ENCODE data around the gene MAGI1.

Gene MAGI1

GRCh38 chr3:65795166-65795565 is 243.6 kb downstream of the MAGI1 start:
- DNase-seq (ENCODE audit: low spot score): no peak

- no peak for DNase-seq (ENCODE audit: low spot score)
Observed at GRCh38 chr3:65793495-65794200, 245.1 kb downstream of the MAGI1 start.

- DNase-seq (ENCODE audit: low spot score): no peak
Observed at GRCh38 chr3:65788461-65788860, 250.3 kb downstream of the MAGI1 start.

GRCh38 chr3:65787827-65788226 is 250.9 kb downstream of the MAGI1 start:
- DNase-seq (ENCODE audit: low spot score): no peak

- DNase-seq (ENCODE audit: low spot score): peak; percentile 50
Observed at GRCh38 chr3:65787340-65787739, 251.4 kb downstream of the MAGI1 start.

GRCh38 chr3:65786890-65787289 is 251.8 kb downstream of the MAGI1 start:
- DNase-seq (ENCODE audit: low spot score): no peak

- DNase-seq (ENCODE audit: low spot score): peak; percentile 82
Observed at GRCh38 chr3:65785065-65785645, 253.6 kb downstream of the MAGI1 start.

GRCh38 chr3:65783117-65783516 is 255.6 kb downstream of the MAGI1 start:
- DNase-seq (ENCODE audit: low spot score): no peak

GRCh38 chr3:65781594-65781993 is 257.1 kb downstream of the MAGI1 start:
- DNase-seq (ENCODE audit: low spot score): no peak

GRCh38 chr3:65779390-65779789 is 259.3 kb downstream of the MAGI1 start:
- no peak for DNase-seq (ENCODE audit: low spot score)

GRCh38 chr3:65778968-65779367 is 259.8 kb downstream of the MAGI1 start:
- no peak for DNase-seq (ENCODE audit: low spot score)

- DNase-seq (ENCODE audit: low spot score): no peak
Observed at GRCh38 chr3:65777050-65777449, 261.7 kb downstream of the MAGI1 start.

GRCh38 chr3:65776494-65776893 is 262.2 kb downstream of the MAGI1 start:
- no peak for DNase-seq (ENCODE audit: low spot score)

- no peak for DNase-seq (ENCODE audit: low spot score)
Observed at GRCh38 chr3:65776081-65776480, 262.6 kb downstream of the MAGI1 start.

- no peak for DNase-seq (ENCODE audit: low spot score)
Observed at GRCh38 chr3:65772758-65773157, 266.0 kb downstream of the MAGI1 start.

GRCh38 chr3:65767551-65767950 is 271.2 kb downstream of the MAGI1 start:
- DNase-seq (ENCODE audit: low spot score): no peak

- DNase-seq (ENCODE audit: low spot score): no peak
Observed at GRCh38 chr3:65762235-65762580, 276.5 kb downstream of the MAGI1 start.

- DNase-seq (ENCODE audit: low spot score): no peak
Observed at GRCh38 chr3:65761446-65762234, 277.1 kb downstream of the MAGI1 start.

- DNase-seq (ENCODE audit: low spot score): no peak
Observed at GRCh38 chr3:65758876-65759598, 279.7 kb downstream of the MAGI1 start.

GRCh38 chr3:65758438-65758837 is 280.3 kb downstream of the MAGI1 start:
- DNase-seq (ENCODE audit: low spot score): no peak

GRCh38 chr3:65752636-65753035 is 286.1 kb downstream of the MAGI1 start:
- no peak for DNase-seq (ENCODE audit: low spot score)

- peak; percentile 56 for DNase-seq (ENCODE audit: low spot score)
Observed at GRCh38 chr3:65751123-65751700, 287.5 kb downstream of the MAGI1 start.

Measured in cerebellar cortex (tissue), 1 donor.